B cell (primary cell): ENCODE measurements around the gene KRTAP10-8.

ENCODE experiments used
- EZH2 ChIP-seq: IDR thresholded peaks from 2 replicates; pipeline ENCODE4 v1.6.1; 2012; ENCODE audit warnings: borderline replicate concordance, low read depth, mild to moderate bottlenecking, moderate library complexity, low read length; ENCODE audit not compliant: insufficient read depth, poor library complexity, severe bottlenecking
- TF ChIP-seq, protein P1 (sequence below): fragments of 200-600 bp; IDR thresholded peaks from one replicate; pipeline ENCODE4 v1.8.0; 2022; ENCODE audit warnings: antibody characterized with exemption, mild to moderate bottlenecking

DNA sequence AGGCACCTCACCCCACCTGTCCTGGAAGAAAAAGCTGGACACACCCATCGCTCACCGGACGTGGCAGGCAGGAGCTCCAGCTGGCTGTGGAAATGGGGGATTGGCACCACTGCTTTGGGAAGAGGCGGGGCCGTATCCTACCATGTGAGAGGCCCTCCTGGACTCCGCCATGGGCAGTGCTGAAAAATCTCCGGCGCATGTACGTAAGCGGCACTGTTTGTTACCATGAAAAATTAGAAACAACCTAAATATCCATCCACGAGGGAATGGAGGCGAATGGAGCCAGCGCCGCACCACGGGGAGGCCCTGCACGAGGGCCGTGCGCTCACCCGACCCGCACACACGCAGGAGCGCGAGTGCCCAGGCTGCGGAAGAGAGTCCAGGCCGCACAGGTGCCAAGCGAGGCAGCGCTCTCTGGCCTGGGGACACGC is 3.1 kb downstream of the KRTAP10-8 start:
- TF ChIP-seq, protein P1, sequence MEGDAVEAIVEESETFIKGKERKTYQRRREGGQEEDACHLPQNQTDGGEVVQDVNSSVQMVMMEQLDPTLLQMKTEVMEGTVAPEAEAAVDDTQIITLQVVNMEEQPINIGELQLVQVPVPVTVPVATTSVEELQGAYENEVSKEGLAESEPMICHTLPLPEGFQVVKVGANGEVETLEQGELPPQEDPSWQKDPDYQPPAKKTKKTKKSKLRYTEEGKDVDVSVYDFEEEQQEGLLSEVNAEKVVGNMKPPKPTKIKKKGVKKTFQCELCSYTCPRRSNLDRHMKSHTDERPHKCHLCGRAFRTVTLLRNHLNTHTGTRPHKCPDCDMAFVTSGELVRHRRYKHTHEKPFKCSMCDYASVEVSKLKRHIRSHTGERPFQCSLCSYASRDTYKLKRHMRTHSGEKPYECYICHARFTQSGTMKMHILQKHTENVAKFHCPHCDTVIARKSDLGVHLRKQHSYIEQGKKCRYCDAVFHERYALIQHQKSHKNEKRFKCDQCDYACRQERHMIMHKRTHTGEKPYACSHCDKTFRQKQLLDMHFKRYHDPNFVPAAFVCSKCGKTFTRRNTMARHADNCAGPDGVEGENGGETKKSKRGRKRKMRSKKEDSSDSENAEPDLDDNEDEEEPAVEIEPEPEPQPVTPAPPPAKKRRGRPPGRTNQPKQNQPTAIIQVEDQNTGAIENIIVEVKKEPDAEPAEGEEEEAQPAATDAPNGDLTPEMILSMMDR: no peak
- TF ChIP-seq EZH2: no peak
